ENCODE results near the gene NAGLU. TPM values are rescaled to one million over a fixed set of nuclear protein-coding genes. Genes with fewer than 3 reads are reported as not detected.
"Not testable (repeated sequence)": the region's sequence is repeated elsewhere in the genome, so short reads cannot be mapped to it uniquely, and the experiment has no call there.

Gene NAGLU
- total RNA-seq, 1 donor from 2014 or later = 26.2 TPM

DNA sequence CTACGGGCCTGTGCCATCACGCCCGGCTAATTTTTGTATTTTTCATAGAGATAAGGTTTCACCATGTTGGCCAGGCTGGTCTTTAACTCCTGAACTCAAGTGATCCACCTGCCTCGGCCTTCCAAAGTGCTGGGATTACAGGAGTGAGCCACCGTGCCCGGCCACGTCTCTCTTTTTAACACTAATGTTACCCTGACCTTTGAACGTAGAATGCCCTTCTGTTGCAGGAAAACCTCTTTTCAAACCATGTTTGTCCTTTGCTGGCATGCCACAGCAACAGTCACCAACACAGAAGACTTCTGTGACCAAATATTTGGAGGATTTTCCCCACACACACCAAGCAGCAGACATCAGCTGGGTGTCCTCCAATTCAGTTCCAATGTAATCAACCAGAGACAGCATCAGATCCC is 8.8 kb downstream of the NAGLU start:
- no peak for DNase-seq (ENCODE audit: low spot score)

DNA sequence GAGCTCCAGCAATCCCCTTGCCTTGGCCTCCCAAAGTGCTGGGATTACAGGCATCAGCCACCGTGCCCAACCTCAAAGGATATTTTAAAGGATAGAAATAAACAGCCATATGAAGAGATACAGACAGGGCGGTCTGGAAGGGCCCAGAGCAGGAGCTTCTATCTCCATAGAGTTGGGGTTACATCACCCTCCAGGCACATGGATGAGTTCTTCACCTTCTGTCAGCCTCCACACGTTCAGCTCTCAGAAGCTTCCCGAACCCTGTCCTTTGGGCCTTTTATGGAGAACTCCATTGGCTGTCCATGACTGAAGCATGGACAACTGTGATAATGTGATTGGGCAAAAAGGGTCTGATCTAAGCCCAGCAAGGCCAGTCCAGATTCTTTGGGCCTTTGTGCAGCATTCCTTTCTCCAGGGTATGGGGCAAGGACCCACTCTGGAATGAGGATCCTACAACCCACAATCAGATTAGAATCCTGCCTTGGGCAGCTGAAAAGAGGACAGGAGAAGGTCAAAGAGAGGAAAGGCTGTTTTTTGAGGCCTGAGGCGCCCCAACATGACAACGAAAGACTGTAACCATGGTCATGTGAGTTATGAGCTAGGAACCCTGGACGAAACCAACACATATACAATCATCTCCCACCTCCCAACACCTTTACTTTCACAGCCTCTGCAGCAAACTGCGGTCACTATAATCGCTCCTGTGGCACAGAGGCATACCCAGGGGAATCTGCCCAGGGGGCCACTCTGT is 9.9 kb downstream of the NAGLU start:
- DNase-seq (ENCODE audit: low spot score) = not testable (repeated sequence)

DNA sequence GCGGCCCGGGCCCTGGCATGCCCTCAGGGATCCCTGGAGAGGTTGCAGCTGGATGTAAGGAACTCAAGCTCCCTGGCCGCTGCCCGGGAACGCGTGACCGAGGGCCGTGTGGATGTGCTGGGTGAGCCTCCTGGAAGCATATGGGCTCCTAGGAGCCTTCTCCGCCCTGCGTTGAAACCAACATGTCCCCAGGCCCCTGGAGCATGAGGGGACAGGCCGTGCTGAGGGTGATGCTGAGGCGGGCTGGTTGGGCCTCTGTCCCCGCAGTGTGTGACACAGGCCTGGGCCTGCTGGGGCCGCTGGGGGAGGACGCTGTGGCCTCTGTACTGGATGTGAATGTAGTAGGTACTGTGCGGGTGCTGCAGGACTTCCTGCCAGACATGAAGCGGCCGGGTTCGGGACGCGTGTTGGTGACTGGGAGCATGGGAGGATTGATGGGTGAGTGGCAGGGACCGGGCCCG is 11.0 kb downstream of the NAGLU start:
- no peak for DNase-seq (ENCODE audit: low spot score)

DNA sequence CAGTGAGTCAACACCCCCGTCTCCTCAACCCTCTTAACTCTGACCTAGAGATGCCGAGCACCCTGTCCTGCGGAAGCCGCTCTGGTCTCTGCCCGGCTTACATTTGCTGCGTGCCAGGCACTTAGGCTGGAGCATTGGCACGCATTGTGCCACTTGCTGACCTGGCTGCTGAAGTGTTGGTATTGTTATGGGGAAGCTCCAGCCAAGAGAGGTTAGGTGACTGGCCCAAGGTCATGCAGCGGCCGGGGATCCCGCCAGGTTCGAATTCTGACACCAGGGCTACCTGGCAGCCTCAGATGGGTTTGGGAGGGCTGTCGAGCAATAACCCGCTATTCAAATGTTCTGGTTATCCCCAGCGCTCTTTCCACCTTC is 11.6 kb downstream of the NAGLU start:
- DNase-seq (ENCODE audit: low spot score) = no peak

DNA sequence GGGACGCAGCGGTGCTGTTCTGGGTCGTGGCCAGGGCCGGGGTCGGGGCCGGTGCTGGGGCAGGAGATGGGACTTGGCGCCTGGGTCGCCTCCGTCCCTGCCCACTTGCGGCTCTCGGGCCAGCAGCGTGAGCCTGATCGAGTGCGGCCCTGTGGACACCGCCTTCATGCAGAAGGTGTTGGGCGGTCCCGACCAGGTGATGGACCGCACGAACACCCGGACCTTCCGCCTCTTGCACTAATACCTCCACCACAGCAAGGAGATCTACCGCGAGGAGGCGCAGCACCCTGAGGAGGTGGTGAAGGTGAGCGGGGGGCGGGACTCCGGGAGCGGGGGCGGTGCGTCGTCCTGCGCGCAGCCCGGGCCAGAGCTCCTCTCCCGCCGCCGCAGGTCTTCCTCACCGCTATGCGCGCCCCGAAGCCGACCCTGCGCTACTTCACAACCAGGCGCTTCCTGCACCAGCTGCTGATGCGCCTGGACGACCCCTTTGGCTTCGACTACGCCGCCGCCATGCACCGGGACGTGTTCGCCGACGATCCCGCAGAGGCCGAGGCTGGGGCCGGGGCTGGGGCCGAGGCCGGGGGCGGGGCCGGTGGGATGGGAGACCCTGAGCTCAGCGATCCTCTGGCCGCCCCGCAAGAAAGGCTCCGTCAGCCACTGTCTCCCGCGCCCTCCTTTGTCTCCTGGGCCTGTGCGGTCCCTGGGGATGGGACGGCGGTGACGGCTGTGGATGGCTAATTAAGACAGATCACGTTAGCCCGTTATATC is 12.2 kb downstream of the NAGLU start:
- peak; percentile 60 for DNase-seq (ENCODE audit: low spot score)

DNA sequence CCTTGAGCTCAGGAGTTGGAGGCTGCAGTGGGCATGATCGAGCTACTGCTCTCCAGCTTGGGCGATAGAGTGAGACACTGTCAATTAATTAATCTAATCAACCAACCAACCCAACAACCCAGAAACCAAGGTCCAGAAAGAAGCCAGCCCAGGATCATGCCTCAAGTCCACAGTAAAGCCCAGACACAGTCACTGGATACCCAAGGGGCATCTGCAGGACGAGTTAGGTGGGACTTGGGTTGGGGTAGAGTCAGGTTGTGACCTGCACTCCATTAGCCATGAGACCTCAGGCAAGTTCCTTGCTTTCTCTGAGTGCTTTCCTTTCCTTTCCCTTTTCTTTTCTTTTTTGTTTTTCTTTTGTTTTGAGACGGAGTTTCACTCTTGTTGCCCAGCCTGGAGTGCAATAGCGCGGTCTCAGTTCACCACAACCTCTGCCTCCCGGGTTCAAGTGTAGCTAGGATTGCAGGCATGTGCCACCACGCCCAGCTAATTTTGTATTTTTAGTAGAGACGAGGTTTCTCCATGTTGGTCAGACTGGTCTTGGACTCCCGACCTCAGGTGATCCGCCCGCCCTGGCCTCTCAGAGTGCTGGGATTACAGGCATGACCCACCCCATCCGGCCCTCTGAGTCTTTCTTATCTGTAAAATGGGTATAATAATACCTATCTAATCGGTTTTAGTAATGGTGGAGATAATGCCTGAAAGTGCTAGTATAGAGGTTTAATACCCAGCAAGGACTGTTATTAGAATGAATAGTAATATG is 13.1 kb downstream of the NAGLU start:
- no peak for DNase-seq (ENCODE audit: low spot score)

DNA sequence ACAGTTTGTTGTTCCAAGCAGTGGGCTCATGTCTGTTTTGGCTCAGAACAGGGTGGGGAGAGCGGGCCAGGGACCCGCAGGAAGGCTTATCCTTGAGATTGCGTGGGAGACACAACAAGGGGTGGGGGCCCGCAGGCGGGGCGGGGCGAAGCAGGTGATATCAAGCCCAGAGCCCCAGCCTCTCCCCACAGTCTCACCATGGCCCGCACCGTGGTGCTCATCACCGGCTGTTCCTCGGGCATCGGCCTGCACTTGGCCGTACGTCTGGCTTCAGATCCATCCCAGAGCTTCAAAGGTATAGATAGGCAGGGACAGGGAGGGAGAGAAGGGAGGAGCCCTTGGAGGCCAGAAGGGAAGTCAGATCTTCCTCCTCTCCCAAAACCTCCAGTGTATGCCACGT is 16.7 kb downstream of the NAGLU start, which contains the start of gene HSD17B1:
Gene HSD17B1, plus strand, starts transcription at position 188 of the 400 bp plus-strand sequence. Its CDS starts 11 bp downstream, at position 199.
- not testable (repeated sequence) for DNase-seq (ENCODE audit: low spot score)

DNA sequence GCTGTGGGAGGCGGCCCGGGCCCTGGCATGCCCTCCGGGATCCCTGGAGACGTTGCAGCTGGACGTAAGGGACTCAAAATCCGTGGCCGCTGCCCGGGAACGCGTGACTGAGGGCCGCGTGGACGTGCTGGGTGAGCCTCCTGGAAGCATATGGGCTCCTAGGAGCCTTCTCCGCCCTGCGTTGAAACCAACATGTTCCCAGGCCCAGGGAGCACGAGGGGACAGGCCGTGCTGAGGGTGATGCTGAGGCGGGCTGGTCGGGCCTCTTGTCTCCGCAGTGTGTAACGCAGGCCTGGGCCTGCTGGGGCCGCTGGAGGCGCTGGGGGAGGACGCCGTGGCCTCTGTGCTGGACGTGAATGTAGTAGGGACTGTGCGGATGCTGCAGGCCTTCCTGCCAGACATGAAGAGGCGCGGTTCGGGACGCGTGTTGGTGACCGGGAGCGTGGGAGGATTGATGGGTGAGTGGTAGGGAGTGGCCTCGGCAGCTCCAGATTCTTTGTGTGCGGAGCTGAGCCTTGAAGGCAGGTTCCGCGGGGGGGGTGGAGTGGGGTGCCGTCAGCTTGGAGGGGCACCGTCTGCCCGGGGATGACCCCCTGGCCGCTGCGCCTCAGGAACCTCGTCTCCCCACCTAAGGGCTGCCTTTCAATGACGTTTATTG is 17.2 kb downstream of the NAGLU start:
- DNase-seq (ENCODE audit: low spot score) = peak; percentile 47

DNA sequence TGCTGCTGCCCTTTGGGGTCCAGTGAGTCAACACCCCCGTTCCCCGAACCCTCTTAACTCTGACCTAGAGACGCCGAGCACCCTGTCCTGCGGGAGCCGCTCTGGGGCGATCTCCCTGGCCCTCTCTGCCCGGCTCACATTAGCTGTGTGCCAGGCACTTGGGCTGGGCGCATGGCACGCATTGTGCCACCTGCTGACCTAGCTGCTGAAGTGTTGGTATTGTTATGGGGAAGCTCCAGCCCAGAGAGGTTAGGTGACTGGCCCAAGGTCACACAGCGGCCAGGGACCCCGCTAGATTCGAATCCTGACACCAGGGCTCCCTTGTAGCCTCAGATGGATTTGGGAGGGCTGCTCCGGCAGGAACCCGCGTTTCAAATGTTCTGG is 17.8 kb downstream of the NAGLU start:
- DNase-seq (ENCODE audit: low spot score) = no peak

DNA sequence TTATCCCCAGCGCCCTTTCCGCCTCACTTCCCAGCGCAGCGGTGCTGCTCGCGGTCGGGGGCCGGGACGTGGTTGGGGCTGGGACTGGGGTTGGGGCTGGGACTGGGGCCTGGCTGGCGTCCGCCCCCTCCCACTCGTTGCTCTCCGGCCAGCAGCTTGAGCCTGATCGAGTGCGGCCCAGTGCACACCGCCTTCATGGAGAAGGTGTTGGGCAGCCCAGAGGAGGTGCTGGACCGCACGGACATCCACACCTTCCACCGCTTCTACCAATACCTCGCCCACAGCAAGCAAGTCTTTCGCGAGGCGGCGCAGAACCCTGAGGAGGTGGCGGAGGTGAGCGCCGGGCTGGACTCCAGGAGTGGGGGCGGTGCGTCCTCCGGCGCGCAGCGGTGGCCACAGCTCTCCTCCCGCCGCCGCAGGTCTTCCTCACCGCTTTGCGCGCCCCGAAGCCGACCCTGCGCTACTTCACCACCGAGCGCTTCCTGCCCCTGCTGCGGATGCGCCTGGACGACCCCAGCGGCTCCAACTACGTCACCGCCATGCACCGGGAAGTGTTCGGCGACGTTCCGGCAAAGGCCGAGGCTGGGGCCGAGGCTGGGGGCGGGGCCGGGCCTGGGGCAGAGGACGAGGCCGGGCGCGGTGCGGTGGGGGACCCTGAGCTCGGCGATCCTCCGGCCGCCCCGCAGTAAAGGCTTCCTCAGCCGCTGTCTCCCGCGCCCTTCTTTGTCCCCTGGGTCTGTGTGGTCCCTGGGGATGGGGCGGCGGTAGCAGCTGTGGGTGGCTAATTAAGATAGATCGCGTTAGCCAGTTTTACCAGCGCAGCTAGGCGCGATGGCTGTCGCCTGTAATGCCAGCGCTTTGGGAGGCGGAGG is 18.4 kb downstream of the NAGLU start:
- peak; percentile 91 for DNase-seq (ENCODE audit: low spot score)

DNA sequence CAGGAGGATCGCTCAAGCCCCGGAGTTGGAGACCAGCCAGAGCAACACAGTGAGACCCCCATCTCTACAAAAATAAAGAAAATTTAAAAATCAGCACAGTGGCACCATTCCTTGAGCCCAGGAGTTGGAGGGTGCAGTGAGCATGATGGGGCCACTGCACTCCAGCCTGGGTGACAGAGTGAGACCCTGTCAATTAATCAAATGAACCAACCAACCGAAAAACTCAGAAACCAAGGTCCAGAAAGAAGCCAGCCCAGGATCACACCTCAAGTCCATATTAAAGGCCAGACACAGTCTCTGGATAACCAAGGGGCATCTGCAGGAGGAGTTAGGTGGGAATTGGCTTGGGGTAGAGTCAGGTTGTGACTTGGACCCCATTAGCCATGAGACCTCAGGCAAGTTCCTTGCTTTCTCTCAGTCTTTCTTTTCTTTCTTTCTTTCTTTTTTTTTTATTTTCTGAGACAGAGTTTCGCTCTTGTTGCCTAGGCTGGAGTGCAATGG is 19.1 kb downstream of the NAGLU start:
- DNase-seq (ENCODE audit: low spot score) = no peak

DNA sequence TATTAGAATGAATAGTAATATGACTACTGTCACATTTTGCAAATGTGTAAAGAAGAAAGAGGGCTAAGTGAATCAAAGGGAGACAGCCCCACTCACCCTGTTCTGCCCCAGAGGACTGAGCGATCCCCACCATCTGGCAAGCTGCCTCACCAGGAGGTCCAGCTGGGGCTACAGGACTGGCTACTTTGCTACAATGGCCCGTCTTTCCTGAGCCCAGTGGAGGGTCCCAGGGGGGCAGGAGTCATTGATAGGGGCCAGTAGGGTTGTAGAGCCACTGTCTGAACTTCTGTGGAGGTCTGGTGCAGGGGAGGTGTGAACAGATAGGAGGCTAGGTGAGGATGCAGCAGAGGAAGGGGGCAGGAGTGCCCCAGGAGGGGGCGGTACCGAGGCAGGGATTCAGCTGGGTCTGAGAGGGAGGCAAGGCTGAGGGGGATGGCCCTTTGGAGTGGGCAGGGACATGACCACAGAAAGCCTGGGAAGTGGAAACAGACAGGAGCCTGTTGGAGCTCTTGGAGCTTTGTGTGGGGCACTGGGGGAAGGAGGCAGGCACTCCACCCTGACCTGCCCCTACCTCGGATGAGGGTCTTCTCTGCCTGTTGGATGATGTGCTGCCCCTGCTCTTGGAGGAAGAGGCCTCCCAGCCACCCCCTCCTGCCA is 20.0 kb downstream of the NAGLU start:
- not testable (repeated sequence) for DNase-seq (ENCODE audit: low spot score)

DNA sequence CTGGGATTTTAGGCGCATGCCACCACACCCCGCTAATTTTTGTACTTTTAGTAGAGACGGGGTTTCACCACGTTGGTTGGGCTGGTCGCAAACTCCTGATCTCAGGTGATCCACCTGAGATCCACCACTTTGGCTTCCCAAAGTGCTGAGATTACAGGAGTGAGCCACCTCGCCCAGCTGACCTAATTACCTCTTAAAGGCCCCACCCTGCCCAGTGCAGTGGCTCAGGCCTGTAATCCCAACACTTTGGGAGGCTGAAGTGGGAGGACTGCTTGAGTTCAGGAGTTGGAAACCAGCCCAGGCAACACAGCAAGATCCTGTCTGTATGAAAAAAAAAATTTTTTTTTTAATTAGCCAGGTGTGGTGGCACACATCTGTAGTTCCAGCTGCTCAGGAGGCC is 23.0 kb downstream of the NAGLU start:
- DNase-seq (ENCODE audit: low spot score) = no peak

DNA sequence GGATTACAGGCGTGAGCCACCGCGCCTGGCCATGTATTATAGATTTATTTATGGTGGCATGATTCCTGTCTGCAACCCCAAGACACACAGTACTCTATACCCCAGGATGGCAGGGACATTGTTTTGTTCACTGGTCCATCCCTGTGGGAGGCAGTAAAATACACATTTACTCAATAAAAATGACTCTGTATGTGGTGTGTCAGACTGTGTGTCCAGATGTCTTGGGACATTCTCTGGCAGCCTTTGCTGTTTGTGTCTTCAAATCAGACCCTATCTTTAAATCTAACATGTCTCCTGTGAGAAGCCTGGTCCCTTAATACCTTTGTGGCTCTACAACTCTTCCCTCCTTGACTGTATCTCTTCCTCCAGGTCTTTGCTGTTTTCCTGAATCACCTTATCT is 24.2 kb downstream of the NAGLU start:
- DNase-seq (ENCODE audit: low spot score) = no peak

DNA sequence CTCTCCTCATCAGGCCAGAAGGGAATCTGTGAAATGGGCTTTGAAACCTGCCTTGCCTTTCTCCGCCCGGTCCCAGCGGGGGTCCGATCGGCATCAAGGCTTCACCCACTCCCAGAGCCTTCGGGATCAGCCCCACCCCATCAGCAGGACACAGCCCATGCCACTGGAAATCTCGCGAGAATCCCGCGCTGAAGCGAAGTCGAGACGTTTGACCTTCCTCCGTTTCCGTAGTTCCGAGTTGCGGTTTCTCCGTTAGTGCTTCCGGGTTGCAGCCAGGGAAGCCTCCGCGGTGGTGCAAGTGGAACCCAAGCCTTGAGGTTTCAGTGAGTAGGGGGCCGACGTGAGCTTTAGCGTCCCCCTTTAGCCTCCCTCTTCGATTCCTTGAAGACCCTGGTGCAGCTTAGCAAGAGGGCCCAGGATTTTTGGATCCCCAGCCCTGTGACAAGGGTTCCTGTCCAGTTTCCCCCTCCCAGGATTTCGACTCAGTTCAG is 25.9 kb downstream of the NAGLU start, which contains the start of gene COASY:
Gene COASY, plus strand, starts transcription at position 252 of the 491 bp plus-strand sequence. CDS start 475 bp downstream, outside the sequence.
- peak; percentile 99 for DNase-seq (ENCODE audit: low spot score)

DNA sequence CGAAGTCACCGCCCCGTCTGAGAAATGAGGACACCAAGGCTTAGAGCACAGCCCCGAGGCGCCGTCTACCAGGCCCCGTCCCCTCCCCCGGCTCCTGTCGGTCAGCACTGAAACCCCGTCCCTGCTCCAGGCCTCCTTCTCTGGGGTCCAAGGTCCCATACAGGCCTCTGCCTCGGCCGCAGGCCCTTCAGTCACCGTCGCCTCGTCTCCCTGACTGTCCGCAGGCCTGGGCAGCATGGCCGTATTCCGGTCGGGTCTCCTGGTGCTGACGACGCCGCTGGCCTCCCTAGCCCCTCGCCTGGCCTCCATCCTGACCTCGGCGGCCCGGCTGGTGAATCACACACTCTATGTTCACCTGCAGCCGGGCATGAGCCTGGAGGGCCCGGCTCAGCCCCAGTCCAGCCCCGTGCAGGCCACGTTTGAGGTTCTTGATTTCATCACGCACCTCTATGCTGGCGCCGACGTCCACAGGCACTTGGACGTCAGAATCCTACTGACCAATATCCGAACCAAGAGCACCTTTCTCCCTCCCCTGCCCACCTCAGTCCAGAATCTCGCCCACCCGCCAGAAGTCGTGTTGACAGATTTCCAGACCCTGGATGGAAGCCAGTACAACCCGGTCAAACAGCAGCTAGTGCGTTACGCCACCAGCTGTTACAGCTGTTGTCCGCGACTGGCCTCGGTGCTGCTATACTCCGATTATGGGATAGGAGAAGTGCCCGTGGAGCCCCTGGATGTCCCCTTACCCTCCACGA is 26.5 kb downstream of the NAGLU start:
- DNase-seq (ENCODE audit: low spot score) = no peak

DNA sequence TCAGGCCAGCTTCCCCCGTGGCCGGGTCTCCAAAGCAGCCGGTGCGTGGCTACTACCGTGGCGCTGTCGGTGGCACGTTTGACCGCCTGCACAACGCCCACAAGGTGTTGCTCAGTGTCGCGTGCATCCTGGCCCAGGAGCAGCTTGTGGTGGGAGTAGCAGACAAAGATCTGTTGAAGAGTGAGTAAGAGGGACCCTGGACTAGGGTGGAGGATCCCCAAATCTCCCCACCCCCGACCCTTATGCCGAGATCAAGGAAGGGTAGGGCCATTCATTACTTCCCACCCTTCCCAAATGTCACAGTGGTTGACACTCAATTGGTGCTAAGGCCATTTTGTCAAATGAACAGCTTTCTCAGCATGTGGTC is 27.1 kb downstream of the NAGLU start:
- DNase-seq (ENCODE audit: low spot score) = no peak

DNA sequence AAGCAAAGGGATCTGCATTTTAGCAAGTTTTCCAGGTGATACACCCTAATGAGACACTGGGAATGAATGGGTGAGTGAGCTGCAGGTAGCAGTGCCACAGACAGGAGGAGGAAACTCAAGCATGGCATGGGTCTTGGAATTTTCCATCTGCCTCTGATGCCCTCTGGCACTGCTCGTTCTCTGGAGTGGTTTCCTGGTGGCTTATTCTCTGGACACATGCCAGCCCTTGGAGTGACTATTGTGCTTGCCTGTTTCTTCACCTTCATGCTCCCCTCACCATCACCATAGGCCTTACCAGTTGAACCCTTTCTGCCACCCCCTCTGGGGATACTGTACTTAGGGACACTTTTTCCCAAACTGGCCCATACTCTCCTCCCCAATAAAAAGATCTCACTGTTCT is 27.5 kb downstream of the NAGLU start:
- DNase-seq (ENCODE audit: low spot score) = no peak

DNA sequence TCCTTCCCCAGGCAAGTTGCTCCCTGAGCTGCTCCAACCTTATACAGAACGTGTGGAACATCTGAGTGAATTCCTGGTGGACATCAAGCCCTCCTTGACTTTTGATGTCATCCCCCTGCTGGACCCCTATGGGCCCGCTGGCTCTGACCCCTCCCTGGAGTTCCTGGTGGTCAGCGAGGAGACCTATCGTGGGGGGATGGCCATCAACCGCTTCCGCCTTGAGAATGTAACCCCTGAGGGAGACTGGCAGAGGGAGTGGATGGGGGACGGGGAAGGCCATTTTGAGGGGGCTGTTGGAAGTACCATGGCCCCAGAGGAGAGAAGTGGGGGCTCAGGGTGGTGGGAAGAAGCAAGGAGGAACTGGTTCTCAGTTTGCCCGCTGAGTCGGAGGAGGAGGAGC is 27.9 kb downstream of the NAGLU start:
- DNase-seq (ENCODE audit: low spot score) = no peak

Data from umbilical cord (tissue), 2 donors.